GM19025 (cell line): ENCODE results near the gene EXTL1.

Experiments used
- ATAC-seq: cut with Tn5 transposase; IDR thresholded peaks from one replicate; pipeline ENCODE4 v1.9.1; 2021; ENCODE audit warnings: mild to moderate bottlenecking, low read depth, moderate library complexity; ENCODE audit not compliant: unreplicated experiment

The EXTL1 gene

DNA sequence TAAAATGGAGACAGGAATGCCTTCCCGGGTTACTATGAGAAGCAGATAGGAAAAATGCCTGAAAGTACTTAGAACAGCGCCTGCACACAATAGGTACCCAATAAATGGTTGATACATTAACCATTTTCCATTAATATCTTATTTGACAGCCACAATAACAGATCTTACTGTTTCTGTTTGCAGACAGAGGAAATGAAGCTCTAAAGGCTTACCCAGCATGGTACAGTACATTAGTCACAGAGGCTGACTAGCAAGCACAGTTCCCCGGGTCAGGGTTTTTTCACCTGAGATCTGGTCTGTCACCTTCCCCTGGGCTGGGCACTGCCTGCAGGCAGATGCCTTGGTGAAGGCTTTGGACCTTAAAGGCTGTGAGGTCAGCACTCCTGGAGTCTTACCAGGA is 43.0 kb downstream of the EXTL1 start:
- no peak for ATAC-seq

DNA sequence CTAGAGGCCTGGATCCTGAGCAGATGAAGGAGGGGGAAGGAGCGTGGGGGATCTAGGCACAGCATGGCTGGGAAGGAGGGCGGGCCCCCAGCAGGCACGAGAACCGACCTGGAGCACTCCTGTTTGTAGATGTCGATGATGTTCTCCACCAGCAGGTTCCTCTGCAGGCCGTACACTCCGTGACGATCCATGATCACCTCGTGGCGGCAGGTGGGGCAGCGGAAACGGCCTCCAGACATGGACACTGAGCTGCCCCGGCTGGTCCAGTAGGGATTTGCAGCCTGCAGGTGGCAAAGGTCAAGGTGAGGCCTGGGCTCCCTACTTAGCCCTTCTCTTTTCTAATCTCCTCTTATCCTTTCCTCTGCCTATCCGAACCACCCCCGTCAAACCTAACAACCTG is 44.6 kb downstream of the EXTL1 start:
- no peak for ATAC-seq

DNA sequence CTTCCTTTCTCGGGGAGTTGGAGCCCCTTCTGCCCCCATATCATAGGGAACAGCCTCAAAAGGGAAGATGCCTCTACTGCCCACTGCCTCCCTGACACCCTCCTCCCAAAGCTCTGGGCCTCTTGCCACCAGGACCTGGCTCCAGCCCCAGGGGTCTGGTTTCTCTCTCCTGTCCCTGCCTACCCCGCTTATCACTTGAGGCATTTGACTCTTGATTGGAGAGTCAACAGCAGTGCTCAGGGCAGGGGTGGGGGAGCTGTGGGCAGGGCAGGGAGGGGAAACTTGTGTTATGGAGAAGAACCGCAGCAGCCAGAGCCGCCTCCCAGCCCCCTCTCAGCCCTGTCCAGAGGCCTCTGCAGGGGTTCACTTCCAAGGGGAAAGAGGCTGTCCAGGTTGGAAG is 45.3 kb downstream of the EXTL1 start:
- no peak for ATAC-seq

DNA sequence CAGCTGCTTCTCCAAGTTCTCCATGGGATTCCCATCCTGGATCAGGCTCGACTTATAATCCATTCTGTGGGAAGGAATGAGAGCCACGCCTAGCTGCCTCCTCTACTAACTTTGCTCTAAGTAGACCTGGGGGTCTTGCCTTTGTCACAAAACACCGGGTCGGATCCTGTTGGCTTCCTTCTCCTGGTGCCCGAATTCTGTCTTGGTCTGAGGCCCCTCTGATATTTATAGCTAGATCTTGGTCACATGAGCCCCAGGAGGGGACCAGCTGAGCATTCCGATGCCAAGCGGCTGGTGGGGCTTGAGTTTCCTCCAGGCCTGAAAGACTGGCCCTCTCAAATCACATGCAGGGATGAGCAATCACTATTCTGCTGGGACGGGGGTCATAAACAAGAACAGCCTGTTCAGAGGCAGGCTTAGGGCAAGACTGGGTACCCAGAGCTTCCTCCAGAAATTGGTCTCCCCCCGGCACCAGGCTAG is 45.9 kb downstream of the EXTL1 start, which contains the start of gene TRIM63:
Gene TRIM63 (minus strand): TSS at position 199 of the 480 bp plus-strand sequence. CDS start 136 bp downstream, at position 63.
- no peak for ATAC-seq

DNA sequence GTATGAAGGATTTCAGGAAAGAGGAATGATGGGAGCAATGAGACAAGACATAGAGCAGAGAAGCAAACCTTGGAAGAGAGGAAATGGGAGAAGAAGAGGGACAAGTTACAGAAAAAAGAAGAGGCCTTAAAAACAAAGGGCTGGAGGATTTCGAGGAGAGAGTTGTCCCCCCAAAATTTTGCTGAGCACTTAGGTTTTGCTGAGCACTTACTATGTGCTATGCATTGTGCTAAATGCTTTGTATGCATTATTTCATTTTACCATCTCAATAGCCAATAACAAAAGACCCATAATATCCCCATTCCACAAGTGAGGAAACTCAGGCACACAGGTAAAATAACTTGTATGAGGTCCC is 48.3 kb downstream of the EXTL1 start:
- no peak for ATAC-seq

DNA sequence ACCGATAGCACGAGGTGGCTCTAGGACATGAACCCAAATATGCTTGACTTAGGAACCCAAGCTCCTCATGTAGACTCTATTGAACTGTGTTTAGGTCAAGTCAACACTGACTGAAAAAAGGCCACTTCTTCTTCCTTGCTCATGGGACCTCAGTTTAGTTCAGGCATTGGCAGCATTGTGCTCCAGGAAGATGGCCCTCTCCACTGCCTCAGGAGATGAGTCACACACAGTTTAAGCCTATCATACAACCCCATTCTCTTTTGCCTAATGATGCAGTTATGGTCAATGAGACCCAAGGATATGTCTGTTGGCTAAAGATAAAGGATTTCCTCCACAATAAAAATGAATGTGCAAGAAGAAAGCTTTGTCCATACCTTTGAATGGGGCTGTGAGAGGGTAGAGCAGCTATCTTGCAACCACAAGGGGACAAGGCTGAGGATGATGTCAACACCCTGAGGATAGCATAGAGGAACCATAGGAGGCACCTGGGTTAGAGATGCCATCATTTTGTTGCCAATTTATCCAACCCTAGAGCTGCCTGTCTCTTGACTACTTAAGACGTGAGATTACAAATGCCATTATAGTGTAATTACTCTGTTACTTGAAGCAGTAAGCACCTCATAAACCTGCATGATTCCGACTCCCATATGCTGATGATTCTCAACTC is 48.9 kb downstream of the EXTL1 start:
- no peak for ATAC-seq

DNA sequence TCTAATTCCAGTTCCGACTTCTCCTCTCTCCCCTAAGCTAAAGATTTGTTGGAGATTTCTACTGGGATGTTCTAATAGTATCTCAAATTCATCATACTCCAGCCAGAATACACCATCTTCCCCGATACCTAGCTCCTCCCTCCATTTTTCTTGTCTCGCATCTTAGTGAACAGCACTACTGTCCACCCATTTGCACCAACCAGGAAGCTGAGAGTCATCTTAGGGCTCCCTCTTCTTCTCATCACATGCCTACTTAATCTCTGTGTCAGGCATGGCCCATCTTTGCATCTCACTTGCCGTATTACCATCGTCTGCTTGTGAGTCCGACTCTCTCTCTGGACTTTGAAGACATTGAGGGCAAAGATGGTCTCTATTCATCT is 49.4 kb downstream of the EXTL1 start:
- ATAC-seq, result no peak

DNA sequence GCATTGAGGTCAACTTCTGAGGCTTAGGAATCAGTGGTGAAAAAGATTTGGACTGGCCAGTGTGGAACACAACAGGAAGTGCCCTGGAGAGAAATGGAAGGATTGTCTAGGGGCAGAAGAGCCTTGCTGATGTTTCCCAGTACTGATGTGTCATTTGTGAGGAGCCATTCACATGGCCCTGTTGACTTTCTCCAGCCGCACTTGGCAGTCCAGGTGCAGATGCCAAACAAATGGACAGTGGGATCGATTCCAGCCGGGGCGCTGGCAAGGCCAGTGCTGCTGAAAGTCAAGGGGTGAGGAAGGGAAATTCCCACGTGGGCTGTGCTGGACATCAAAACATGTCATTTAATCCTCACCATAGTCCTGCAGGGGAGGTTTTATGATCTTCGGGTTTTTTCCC is 50.7 kb downstream of the EXTL1 start:
- no peak for ATAC-seq

DNA sequence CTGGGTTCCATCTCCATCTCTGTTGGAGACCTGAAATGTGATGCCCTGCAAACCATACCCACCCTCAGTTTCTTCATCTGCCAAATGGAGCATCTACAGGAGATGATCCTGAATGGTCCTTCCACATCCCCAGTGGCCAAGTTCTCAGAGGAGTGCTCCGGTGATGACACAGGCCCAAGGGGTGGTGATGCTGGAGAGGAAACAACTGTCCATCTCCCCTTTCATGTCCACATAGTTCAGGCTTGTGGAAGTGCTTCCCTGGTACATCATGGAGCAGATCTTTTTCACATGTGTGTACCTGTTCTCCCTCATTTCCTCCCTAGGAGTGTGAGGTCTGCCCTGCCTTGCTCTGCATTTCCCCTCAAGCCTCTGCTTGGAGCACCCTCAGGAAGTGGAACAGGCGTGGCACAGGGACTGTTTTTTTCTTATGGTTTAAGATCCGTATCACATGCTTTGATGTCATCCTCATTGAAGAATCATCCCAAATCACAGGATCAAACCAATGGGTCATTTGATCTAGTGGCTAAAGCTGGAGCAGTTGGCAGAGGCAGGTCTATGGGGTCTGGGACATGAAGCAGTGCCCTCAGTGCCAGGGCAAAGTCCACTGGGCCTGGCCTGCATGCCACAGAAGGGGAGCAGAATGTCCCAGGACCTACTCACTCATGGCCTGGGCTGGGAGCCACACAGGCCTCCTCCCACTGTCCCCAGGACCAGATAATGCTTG is 54.0 kb downstream of the EXTL1 start:
- no peak for ATAC-seq

DNA sequence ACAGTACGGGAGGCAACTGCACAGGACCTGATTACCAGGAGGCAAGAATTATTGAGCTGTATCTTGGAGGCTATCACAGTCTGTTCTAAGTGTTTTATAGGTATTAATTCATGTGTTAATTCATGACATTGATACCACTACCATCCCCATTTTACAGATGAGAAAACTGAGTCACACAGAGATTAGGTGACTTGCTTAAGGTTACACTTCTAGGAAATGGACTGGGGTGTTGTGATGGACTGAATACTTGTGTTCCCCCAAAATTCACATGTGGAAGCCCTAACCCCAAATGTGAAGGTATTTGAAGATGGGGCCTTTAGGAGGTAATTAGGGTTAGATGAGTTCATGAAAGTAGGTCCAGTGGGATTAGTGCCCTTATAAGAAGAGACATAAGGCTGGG is 55.9 kb downstream of the EXTL1 start:
- no peak for ATAC-seq

DNA sequence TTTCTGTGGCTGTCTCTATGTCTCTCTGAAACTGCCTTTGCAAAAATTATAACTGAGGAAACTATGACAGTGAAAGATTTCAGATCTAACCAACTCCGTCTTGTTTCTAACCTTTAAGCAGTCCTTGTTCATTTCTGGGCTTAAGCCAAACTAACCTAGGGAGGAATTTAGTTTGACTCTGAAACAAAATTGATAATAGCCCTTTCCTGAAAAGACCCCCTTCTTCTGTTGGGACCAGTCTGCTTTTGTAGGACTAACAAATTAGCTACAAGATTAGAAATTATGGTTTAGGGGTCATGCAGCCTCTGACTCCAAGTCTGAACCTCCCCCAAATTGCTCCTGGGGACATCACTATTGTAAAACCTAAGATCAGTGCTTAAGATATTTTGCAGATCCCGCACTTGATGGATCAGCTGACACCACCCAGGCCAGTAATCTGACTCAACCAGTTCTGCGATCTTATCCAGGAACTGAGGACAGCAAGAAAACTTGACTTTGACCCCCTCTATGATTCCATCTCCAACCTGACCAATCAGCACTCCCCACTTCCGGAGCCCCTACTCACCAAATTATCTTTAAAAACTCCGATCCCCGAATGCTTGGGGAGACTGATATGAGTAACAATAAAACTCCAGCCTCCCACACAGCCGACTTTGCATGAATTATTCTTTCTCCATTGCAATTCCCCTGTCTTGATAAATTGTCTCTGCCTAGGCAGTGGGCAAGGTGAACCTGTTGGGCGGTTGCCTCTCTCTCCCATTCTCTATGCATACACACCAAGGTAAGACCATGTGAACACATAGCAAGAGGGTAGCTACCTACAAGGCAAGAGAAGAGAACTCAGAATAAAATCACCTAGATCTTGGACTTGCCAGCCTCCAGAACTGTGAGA is 57.0 kb downstream of the EXTL1 start:
- ATAC-seq, result no peak

DNA sequence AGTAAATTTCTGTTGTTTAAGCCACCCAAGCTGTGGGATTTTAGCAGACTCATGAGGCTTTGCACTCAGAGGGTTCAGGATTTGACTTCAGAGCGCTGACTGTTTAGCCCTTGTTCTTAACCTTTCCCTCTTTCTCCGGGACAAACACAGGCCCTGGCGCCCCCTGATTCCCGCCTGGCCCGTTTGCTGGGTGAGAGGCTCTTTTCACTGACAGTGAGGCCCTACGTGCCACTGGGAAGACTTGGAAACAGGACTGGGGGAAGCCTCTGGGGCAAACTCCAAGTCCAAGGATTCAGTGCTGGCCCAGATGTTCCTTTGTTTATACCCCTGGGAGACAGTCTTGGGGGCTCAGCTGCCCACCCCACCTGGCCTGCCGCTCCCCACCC is 57.6 kb downstream of the EXTL1 start:
- no peak for ATAC-seq

DNA sequence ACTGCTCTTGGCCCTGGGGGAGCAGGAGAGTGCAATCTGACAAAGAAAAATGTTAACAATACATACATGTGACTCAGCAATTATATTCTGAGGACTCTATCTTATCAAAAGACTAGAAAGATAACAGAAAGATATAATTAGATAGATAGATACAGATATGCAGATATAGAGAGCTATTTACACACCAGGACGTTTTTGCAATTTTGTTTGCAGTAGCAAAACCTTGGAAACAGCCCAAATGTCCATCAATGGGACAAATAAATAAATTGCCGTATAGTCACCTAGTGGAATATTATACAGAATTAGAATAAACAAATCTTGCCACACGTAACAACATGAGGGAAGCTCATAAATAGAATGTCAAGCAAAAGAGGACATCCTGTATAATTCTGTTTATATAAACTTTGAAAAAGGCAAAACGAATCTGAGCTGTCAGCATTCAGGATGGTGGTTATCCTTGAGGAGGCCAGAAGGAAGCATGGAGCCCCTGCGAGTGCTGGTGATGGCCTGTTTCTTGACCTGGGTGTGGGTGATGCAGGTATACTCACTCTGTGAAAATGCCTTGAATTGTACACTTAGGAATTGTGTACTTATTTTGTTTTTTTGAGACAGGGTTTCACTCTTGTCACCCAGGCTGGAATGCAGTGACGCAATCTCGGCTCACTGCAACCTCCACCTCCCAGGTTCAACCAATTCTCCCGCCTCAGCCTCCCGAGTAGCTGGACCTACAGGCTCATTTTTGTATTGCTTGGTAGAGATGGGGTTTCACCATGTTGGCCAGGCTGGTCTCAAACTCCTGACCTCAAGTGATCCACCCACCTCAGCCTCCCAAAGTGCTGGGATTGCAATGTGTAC is 58.6 kb downstream of the EXTL1 start:
- ATAC-seq, result no peak

DNA sequence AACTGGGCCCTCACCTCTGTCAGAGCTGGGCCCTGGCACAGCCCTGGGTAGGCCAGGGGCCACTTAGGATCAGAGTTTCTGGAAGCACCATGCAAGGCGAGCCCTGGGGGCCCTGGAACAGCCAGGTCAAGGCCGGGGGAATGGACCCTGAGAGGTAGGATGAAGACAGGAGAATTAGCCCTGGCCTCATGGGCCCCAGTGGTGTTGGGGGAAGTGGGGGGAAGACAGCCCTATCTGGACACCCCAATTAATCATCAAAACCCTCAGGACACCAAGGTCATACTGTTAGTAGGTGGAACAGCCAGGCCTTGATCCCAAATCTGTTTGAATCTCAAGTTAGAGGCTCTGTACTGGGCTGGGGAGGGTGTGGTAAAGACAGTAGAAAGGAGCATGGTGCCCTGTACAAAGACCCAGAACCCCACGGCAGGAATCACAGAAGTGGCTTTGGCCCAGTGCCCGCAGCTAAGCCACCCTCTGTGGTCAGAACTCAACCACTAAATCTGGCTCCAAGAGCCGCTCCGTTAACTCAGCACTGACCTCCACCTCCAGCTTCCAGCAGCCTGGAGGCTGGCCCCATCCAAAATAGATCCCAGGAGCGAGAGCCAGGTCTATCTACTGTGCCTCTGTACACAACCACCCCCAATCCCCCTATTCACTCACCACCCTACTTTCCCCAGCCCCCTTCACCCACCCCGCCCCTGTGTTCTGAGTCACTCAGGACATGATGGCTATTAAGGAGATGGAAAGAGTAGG is 59.9 kb downstream of the EXTL1 start:
- ATAC-seq, result no peak

DNA sequence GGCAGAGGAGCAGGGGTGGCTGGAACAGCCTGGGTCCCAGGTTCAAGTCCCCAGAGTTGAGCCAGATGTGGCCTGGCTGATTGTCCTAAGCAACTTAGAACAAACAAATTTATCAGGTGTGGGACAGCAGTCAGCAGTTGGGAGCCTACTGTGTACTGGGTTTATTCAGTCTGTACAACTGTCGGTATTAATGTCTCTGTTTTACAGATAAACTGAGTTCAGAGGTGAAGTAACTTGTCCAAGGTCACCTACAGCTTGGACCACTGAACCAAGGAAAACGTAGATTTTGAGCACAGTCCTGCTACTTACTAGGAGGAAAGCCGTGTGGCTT is 60.4 kb downstream of the EXTL1 start:
- ATAC-seq, result no peak

DNA sequence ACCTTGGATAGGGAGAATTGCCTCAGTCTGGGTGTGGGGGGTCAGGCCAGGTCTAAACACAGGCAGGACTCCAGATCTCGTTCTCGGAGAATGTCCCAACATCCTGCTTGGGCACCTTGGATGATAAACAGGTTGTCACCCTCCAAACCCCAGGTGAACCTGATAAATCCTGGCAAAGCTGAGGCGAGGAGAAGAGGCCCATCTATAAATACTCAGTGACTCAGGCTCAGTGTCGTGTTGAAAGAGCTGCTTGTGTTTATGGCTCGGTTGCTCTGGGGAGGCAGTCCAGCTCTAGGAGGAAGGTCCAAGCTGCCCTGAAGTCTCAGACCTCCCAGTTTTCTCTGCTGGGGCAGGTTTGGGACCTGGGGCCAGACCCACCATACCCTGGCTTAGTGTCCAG is 61.6 kb downstream of the EXTL1 start:
- ATAC-seq, result no peak

DNA sequence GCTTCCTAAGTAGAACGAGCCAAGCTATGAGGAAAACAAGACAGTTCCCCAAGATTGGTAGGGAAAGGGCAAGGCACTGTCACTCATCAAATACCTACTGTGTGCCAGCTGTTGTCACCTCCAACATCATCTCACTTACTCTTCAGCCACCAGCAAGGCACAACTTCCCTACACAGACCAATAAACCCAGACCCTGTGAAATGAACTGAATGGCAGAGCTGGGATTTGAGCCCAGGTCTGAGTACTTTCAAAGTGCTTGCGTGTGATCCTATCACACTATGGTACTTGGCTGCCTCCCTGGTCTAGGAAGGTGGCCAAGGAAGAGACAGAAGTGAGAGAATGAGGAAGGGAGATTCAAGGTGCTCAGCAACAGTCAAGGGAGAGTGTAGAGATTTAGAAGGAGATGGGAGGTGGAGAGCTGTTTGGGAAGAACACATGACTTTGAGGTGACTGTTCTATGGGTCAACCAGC is 62.6 kb downstream of the EXTL1 start:
- ATAC-seq, result no peak

DNA sequence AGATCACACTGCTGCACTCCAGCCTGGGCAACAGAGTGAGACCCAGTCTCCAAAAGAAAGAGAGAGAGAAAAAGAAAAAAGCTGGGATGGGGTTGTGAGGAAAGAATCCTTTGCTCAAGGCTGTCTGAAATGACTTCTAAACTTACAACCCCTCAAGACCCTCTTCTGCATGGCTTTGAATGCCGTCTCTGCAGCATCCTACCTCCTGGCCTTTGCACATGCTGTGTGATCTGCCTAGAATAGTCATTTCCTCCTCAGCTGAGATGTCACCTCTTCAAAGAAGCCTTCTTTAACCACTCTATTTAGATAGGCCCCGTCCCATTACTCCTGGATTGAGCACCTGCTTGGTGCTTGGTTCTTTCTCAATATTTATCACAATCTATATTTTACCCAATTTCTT is 63.3 kb downstream of the EXTL1 start:
- no peak for ATAC-seq
